ENCODE data around the gene FAIM. TPM values are rescaled to one million over a fixed set of nuclear protein-coding genes. Genes with fewer than 3 reads are reported as not detected.
A peak's percentile ranks its signal among the peaks of the same experiment; 100 is the strongest.

Gene FAIM
- total RNA-seq, 1 experiment from 2014 or later, result 11.0 TPM

GRCh38 chr3:138593488-138594149 lies 15.0 kb upstream of the FAIM start:
- WGBS (ENCODE audit: extremely low coverage, insufficient read length, low lambda C conversion rate), result no CpG with 5 or more reads among the region's 22 CpGs
- no peak overlapping the region for H3K4ac ChIP-seq (ENCODE audit: low read depth, low read length)
- no peaks in the 10 kb centered on the region for H3K79me1 ChIP-seq (ENCODE audit: insufficient read depth, low read depth, low read length, poor library complexity, severe bottlenecking)
- H3K27me3 ChIP-seq (ENCODE audit: insufficient read depth, low read length), result no peaks in the 10 kb centered on the region
- peak overlapping the region; percentile 77; the same call in 1 of the 2 replicates for H3K14ac ChIP-seq (ENCODE audit: insufficient read depth, low read length)
- no peaks in the 10 kb centered on the region for H3K4me1 ChIP-seq (ENCODE audit: insufficient read depth, low read length)
- no peak overlapping the region for H4K5ac ChIP-seq (ENCODE audit: insufficient read length, low read depth, low read length)
- H3K4me2 ChIP-seq (ENCODE audit: insufficient read depth, insufficient read length, low read length), result peak overlapping the region; percentile 89
- no peak overlapping the region for H2BK20ac ChIP-seq (ENCODE audit: low read depth, low read length, poor library complexity, severe bottlenecking)
- no peak overlapping the region for H3K23ac ChIP-seq (ENCODE audit: insufficient read length, low read depth, low read length)
- H3K9me3 ChIP-seq (ENCODE audit: control insufficient read depth, low read depth, low read length), result no peaks in the 10 kb centered on the region
- Mint-ChIP-seq H3K4me3 (peak overlapping the region; percentile 85 to 93), H3K27ac (peak overlapping the region; percentile 71 to 93 (median 78); a peak in 4 of 7 replicates), H3K9me3 (peaks cover 4% of the 10 kb centered on the region in 2 experiments; a peak in 3 of 5 replicates), H3K36me3 (ENCODE audit: insufficient read depth in 1 of 3, low read depth in 3 of 3) (peaks cover 0 to 5% (median 4%) of the 10 kb centered on the region in 3 experiments; a peak in 5 of 7 replicates), H3K4me1 (peaks cover 23 to 28% of the 10 kb centered on the region in 2 experiments), H3K27me3 (ENCODE audit: low read depth) (no peaks in the 10 kb centered on the region)
- no peak overlapping the region for H2BK5ac ChIP-seq (ENCODE audit: insufficient read length, low read length)
- H3K18ac ChIP-seq (ENCODE audit: insufficient read length, low read depth, low read length), result peak overlapping the region; percentile 71
- no peak overlapping the region for H4K91ac ChIP-seq (ENCODE audit: insufficient read length, low read depth, low read length)
- no peak for TF ChIP-seq CTCF (conservative IDR thresholded peaks at IDR 0.05)
- peak; percentile 34 for DNase-seq
- no peak overlapping the region for H2AK5ac ChIP-seq (ENCODE audit: insufficient read length, low read length)
- H2BK15ac ChIP-seq (ENCODE audit: low read depth, low read length), result no peak overlapping the region
- no peak overlapping the region for H2BK120ac ChIP-seq (ENCODE audit: low read depth, low read length, poor library complexity, severe bottlenecking)
- H3T11ph ChIP-seq (ENCODE audit: low read length), result no peak overlapping the region
- peak overlapping the region; percentile 17 for H3K27ac ChIP-seq (ENCODE audit: insufficient read length, low read depth, low read length)
- H3K56ac ChIP-seq (ENCODE audit: insufficient read length, low read depth, low read length), result no peak overlapping the region
- peak overlapping the region; percentile 53 for H3K9ac ChIP-seq (ENCODE audit: extremely low read depth, insufficient read length, low read length)
- H3K79me2 ChIP-seq (ENCODE audit: insufficient read depth, low read length), result no peaks in the 10 kb centered on the region
- H3K23me2 ChIP-seq (ENCODE audit: insufficient read length, low read depth, low read length, poor library complexity, severe bottlenecking), result peaks cover 7% of the 10 kb centered on the region
- peak overlapping the region; percentile 43 for H2AFZ ChIP-seq (ENCODE audit: low read length)
- H2BK12ac ChIP-seq (ENCODE audit: insufficient read length, low read depth, low read length), result no peak overlapping the region
- no peak overlapping the region for H4K8ac ChIP-seq (replicated peaks; ENCODE audit: insufficient read length, low read depth, low read length)
- H4K20me1 ChIP-seq (ENCODE audit: control insufficient read depth, insufficient read depth, insufficient read length), result no peaks in the 10 kb centered on the region

All from H9 (cell line).